Retina (tissue), 1 donor: ENCODE data around the gene PPP1R3D.
"Not testable (repeated sequence)": the region's sequence is repeated elsewhere in the genome, so short reads cannot be mapped to it uniquely, and the experiment has no call there.

Experiments
- DNase-seq: peaks from one replicate; pipeline ENCODE4 v3.0.0-alpha.2; 2016

PPP1R3D gene, protein sequence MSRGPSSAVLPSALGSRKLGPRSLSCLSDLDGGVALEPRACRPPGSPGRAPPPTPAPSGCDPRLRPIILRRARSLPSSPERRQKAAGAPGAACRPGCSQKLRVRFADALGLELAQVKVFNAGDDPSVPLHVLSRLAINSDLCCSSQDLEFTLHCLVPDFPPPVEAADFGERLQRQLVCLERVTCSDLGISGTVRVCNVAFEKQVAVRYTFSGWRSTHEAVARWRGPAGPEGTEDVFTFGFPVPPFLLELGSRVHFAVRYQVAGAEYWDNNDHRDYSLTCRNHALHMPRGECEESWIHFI

DNA sequence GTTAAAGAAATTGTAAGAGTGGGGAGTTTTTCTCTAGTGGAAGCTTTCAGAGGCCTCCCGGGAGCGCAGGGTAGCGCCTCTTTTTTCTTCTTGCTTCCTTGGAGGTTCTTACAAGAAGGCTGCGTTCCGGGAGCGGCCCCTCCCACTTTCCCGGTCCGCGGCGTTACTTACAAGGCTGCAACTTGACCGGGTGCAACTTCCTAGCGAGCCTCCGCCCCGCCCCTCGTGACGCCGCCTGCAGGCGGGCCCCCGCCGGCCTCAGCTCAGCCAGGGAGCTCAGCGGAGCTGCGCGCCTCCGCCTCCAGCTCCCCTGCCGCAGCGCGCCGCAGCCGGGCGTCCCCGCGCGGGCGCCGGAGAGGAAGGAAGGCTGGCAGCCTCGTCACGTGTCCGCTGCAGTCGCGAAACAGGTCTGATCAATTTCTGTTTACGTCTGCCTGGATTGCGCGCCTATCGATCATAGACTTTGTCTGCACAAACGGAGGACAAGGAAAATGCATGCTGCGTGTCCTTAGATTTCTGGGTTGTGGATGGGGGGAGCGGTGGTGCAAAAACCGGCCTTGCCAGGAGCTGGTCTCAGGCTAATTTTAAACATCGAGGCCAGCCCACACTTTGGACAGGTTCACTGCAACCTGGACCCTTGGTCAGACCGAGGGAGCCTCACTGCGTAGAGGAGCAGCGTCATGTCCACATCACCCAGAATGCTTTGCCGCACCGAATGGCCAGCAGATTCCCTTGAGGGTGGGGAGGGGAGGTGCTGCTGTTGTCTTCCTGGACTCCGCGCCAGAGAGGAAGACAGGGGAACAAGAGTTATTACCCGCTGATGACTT is at the start of gene PPP1R3D, which contains the start of gene FAM217B:
Gene PPP1R3D, minus strand, starts transcription at position 177 of the 827 bp plus-strand sequence. CDS start 374 bp downstream, outside the sequence.
Gene FAM217B, plus strand, starts transcription at position 261 of the 827 bp plus-strand sequence. CDS start 3,555 bp downstream, outside the sequence.
- DNase-seq = peak; percentile 96

DNA sequence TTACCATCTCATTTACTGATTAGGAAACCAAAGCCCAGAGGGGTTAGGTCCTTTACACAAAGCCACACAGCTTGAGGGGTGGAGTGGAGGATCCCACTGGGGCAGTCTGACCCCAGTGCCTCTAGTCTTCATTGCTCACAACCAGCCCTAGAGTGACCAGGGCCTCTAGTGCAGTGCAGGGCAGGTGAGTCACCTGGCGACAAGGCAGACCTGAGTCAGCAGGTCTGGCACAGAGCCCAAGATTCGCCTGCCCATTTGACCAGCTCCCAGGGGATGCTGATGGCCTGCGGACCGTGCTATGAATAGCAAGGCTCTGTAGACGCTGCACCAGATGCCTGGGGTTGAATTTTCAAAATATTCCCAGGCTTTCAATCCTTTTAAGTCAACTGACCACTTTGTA is 48.0 kb upstream of the PPP1R3D start:
- DNase-seq = no peak

DNA sequence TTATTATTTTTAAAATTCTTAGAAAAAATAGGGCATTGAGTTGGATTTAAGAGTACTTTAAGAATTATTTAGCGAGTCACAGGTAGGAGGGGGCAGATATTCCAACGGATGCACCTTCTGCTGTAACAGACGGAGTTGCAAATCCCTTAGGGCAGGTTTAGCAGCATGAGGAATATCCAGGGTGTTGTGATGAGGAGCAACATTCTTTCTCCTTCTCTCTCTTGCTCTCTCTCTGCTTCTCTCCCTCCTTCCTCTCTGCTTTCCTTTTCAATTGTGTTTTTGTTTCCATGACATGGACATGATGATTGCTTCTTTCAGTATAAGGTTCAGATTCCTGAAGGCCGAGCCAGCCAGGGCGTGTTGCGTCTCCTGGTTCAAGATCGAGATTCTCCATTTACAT is 47.0 kb upstream of the PPP1R3D start:
- DNase-seq = no peak

DNA sequence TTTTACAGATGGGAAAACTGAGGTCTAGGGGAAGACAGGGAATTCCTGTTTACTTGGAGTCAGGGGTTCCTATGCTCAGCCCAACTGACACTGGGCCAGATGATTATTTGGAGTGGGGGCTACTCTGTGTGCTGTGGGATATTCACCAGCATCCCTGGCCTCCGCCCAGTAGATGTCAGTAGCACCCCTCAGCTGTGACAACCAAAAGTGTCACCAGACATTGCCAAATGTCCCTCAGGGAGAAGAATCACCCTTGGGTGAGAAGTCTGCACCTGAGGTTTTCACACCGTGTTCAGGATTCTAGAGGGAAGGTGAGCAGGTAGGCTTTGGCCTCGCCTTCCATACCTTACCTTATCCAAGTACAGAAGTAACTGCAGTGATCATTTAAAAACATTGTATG is 45.8 kb upstream of the PPP1R3D start:
- no peak for DNase-seq

DNA sequence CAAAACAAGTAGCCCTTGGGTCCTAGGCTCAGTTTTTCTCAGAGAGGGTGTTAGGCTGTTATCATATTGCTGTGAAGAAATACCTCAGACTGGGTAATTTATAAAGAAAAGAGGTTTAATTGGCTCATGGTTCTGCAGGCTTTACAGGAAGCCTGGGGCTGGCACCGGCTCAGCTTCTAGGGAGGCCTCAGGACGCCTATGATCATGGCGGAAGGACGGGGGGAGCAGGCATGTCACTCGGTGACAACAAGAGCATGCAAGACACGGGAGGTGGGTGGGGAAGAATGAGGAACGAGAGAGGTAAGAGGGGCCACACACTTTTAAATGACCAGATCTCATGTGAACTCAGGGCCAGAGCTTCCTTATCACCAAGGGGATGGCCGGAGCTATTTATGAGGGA is 45.1 kb upstream of the PPP1R3D start:
- no peak for DNase-seq

DNA sequence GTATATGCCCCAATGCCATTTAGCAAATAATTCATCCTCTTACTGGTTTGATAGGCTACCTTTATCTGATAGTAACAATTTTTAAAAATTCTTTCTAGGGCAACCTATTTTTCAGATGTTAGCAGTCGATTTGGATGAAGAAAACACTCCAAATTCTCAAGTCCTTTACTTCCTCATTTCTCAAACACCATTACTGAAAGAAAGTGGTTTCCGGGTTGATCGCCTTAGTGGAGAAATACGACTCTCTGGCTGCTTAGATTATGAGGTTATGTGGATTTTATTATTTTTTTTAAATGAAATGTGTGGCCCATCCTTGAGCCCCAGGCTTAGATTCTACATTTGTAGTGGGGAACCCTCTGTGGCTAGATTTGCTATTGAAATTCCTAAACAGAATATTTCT is 44.4 kb upstream of the PPP1R3D start:
- no peak for DNase-seq

DNA sequence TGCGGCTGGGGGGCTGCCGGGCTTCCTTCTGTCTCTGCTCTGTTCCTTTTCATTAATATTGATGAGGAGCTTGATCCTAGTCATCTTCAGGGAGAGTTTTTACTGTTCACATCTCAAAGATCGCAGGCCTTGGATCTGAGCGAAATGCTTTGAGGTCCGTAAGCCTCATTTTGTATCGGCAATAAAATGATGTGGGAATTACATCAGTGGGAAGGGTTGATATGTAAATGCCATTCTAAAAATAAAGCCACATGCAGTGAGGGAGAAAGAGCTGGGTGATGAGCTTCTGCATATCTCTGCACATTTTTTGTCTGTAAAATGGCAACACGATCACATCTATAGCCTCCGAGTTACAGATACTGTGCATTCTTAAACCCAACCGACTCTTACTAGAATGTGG is 43.0 kb upstream of the PPP1R3D start:
- no peak for DNase-seq

DNA sequence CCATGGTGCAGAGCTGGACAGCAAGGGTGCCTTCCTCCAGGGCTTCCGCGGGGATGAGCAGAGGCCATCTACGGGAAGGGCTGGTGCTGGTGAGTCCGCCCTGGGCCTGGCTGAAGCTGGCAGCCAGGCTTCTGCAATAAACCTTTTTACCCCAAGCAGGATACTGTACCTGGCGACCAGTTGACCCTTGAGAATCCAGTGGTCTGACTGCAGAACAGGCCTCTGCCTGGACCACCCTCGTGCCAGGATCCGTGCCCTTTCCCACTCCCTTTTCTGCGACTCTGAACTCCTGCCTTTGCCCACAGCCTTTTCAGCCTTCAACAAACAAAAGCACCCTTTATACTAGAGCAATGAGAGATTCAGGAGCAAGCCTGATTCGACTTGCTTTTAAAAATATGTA is 37.0 kb upstream of the PPP1R3D start:
- no peak for DNase-seq

DNA sequence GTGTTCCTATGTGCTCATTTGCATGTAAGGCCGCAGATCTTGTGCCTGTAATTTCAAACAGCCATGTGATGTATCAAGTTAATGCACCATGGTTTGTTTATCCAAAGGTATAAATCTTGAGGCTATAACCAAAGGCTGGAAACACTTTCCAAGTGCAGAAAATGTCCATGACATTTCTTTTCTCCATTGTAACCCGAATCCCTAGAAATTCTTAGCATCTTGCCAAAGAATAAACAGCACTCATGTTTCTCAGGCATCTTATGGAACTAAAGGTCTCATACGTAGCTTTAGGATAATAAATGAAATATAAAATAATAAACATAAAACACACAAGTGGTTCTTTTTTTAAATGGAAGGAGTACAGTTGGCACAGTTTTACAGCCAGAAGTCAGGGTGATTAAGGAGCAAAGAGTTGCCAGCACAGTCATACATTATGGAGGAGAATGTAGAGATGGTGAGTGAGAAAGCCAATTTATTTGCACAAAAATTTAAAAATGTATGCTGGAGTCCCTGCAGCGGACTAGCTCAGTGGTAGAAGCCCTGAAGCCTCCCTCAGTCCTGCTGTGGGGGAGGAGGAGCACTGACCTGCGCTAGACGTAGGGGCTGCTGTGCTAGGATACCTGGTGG is 36.2 kb upstream of the PPP1R3D start:
- no peak for DNase-seq

DNA sequence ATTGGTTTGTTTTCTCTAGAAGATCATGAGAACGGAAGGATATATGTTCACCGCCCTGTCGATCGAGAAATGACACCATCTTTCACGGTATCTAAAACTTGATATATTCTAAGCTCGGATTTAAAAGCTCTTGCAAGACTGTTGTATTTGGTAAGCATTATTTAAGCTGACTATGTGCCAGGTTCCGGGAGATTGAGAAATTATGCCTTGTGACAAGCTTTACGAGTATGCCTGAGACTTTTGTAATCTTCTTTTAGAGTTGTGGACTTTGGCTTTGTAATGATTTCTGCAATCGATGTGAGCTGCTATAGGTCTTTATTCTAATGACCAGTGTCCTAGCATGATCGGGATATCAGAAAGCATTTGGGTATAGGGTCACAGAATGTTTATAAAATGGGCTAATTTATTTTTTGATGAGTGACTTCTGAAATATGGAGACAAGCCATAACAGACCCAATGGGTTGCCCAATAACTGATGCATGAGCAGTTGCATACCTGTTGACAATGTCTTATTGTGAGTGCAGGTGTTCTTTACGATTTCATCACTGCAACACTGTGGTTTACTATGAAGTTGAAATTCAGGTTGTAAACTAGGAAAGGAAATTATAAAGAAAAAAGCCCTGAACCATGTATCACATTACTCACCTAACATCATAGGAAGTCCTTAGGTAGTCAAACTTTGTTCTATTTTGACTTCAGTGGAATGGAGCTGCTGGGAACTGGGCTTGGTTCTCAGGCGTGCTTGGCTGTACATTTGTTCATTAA is 32.1 kb upstream of the PPP1R3D start:
- DNase-seq = no peak

DNA sequence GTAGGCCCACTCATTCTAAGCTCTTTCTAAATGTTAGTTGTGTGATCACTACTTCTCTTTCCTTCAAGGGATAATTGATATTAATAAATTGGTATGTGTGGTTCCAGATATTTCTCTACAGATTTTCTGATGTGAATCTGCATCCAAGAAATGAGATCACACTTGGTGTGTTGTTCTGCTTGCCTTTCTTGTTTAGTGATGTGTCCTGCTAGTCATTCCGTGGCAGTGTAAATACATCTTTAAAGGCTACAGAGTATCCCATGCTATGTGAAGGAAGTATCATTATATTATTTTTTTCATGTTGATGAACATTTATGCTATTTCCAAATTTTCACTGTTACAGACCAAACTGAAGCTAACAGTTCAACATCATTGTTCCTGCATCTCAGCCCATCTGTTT is 31.3 kb upstream of the PPP1R3D start:
- no peak for DNase-seq

DNA sequence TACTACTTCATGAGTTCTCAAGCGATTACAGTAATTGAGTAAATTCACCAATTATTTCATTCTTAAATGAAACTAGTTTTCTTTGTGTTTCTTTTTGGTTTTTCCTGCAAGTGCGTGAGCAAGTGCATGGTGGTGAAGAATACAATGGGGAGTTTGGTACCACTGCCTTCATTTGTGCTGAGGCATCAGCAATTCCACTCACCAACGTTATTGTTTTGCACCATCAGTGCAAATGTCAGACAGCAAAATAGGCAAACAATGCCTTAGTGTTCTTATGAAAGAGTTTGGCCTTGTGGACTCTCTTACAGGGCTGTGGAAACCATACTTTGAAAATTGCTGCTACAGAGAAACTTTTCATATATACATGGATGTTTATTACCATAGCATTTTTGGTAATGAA is 26.3 kb upstream of the PPP1R3D start:
- no peak for DNase-seq

DNA sequence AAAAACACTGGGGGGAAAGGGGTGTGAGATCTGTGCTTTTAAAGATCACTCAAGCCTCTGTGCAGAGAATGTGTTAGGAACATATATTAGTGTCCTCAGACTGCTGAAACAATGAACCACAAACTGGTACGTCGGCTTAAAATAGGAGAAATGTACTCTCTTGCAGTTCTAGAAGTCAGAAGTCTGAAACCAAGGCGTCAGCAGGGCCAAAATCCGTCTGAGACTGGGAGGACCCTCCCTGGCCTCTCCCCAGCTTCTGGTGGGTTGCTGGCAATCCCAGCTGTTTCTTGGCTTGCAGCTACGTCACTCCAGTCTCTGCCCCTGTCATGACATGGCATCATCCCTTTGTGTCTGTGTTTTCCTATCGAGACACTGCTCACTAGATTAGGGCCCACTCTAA is 22.1 kb upstream of the PPP1R3D start:
- no peak for DNase-seq

DNA sequence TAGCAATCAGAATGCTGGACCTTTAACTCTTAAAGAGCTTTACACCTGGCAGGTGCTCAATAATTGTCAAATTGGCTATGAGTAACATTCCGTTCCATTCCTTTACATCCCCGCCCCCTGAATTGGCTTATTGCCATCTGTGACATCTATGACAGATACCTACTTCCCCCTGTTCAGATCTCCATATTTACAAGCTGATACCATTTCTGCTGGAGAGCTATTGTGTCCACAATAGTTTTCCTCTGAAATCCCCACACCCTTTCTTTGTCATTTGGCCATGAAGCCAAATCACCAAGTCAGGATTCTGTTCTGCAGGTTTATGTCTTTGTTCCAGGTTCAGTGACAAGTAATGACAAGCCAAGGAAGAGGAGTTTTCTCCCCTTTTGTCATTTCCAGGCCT is 21.3 kb upstream of the PPP1R3D start:
- DNase-seq = no peak

DNA sequence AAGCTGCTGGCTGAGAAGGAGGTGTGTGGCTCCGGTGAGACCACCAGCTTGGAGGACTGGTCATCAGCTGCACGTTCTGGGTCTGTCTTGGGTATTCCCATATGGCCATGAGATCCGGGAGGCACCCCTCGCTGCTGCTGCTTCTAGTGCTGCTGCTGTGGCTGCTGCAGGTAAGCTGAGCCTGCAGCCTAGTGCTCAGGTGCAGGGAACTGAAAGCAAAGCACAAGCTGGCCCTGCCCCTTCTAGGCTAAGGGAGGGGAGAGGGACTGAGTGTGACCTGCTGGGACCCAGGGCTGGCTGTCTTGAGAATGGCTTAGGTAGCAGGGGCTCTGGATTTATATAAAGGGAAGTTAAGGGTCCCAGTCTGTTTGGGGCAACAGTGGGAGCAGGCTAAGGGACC is 18.5 kb upstream of the PPP1R3D start:
- DNase-seq = no peak

DNA sequence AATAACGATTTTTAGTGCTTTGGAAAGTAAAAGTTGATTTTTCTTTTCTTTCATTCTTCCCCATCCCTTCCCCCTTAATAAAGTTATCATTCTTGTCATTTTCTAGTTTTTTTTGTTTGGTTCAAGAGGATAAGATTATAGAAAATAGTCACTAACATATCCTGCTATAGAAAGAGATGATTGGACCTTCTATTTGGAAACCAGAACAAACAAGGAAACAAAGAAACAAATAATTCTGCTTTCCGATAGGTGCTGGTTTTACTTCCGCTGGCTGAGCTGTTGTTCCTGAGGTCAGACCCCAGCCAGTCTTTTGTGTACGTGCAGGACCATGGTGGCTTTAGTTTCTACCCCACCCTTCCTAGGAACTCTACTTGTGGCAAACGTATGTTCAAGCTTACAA is 18.0 kb upstream of the PPP1R3D start, which contains the start of gene CDH26:
Gene CDH26, plus strand, starts transcription at position 301 of the 400 bp plus-strand sequence. CDS start 304 bp downstream, outside the sequence.
- no peak for DNase-seq

DNA sequence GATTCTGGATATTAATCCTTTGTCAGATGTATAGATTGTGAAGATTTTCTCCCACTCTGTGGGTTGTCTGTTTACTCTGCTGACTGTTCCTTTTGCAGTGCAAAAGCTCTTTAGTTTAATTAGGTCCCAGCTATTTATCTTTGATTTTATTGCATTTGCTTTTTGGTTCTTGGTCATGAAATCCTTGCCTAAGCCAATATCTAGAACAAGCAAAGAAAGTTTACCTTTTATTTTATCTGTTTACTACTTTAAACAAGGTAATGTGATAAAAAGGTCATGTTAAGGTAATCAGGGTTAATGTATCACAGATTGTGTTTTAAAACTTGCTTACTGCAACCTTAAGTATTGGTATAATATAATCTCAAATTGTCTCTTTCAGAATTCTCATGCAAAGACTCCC is 17.5 kb upstream of the PPP1R3D start:
- not testable (repeated sequence) for DNase-seq

DNA sequence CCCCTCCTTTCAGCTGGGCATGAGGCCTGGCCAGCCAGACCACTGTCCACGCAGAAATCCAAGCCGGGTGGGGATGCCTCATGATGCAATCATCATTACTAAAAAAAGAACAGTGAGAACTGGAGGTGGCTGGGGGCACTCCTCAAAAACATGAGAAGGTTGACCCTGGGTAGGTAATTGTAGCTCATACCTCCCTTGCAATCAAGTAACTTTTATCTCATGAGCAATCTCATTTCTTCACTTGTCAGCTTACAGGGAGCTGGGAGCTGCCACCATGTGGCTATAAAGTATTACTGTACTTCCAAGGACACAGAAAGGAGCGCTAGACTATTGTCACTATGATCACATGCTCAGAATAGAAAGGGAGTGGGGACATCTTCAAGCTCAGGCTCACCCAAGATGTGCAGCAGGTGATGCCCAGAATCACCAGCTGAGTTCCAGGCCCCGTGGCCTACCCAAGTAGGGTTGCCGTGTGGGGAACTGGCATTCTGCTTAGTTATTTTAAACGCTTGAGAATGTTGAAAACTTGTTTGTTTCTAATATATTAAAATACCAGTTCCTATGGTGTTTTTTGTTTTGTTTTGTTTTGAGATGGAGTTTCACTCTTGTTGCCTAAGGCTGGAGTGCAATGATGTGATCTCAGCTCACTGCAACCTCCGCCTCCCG is 15.2 kb upstream of the PPP1R3D start:
- no peak for DNase-seq

DNA sequence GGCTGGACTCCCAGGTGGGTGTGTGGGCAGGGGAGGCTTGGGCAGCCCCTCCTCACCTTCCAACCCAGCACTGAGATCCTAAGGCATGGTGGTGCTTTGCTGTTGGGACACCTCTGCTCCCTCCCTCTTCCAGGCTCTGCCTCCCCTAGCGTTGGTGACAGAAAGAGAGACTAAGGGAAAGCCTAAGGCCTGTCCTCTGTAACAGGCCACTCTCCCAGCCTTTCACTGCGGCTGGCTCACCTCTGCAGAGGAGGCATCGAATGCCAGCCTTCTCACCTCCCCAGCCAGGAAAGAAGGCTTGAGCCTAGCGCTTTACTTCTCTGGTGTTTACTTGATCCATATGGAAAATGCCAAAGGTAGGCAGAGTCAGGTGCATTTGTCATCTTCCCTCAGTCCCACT is 14.6 kb upstream of the PPP1R3D start:
- no peak for DNase-seq

DNA sequence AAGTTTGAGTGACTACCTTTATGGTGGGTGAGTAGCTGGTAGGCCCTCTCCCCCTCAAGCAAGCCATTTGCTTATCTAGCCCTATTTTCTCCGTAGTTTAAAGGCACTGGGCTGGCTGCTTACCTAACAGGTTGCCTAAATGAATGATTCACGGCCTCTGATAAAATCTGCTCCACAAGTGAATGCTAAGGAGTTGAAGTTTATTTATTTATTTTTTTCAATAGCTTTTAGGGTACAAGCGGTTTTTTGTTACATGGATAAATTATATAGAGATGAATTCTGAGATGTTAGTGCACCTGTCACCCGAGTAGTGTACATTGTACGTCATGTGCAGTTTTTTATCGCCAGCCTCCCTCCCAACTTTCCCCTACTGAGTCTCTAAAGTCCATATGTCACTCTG is 9.8 kb upstream of the PPP1R3D start:
- DNase-seq = no peak

DNA sequence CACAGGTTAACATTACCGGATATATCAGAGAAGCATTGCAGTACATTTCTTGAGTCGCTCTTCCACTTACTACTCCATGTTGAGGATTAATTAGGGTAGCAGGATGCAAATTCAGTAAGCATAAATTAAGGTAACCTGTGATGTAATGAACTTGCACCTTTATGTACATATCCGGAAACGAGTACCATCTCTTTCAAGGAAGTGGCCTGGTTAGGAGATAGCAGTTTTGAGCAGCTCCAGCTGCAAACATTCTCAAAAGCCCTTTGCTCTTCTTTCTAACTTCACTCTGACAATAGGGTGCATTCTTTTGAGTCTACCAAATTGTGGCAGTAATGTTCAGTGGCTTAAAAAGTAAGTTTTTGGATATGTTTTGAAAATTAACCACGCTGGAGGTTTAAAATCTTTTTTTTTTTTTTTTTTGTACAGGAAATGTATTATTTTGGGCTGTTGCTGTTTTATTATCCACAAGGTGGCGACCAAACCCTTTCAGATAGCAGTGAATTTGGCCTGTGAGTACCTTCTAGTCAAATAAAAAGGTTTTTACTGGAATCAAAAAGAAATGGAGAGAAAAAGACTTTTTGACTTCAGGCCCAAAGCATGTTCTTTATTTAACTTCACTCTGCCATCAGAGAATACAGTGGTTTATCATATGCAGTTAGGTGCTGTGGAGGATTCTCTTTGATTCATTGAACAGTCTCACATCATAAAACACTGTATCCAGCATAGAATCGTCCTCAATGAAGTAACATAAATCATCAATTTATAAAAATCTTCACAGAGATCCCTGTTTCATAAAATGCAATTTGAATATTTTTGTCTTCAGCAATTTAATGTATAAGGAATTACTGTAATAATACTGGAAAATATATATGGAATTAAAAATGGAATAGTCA is 9.0 kb upstream of the PPP1R3D start:
- peak; percentile 47 for DNase-seq
